Esophagus (tissue), 2 donors: Measurements from ENCODE around the gene UBL5. TPM values are rescaled to one million over a fixed set of nuclear protein-coding genes. Genes with fewer than 3 reads are reported as not detected.
"Not testable (repeated sequence)": the region's sequence is repeated elsewhere in the genome, so short reads cannot be mapped to it uniquely, and the experiment has no call there.

Experiments
- H3K27ac ChIP-seq, 2 donors: one replicate each; pipeline ENCODE4 v1.5.1; 2013; ENCODE audit warnings: low read depth in 2 of 2, mild to moderate bottlenecking in 2 of 2, inconsistent platforms in 1 of 2, low read length in 1 of 2, moderate library complexity in 1 of 2
- H3K27me3 ChIP-seq, 2 donors: one replicate each; pipeline ENCODE4 v1.6.1; 2013; ENCODE audit warnings: low read length in 2 of 2, control low read depth in 1 of 2, mild to moderate bottlenecking in 1 of 2; ENCODE audit not compliant: insufficient read depth in 2 of 2, control insufficient read depth in 1 of 2
- H3K36me3 ChIP-seq, 2 donors: one replicate each; pipeline ENCODE4 v1.6.1; 2013; ENCODE audit warnings: low read length in 1 of 2; ENCODE audit not compliant: control insufficient read depth in 2 of 2, insufficient read depth in 2 of 2
- H3K4me1 ChIP-seq, 2 donors: one replicate each; pipeline ENCODE4 v1.6.1; 2013; ENCODE audit warnings: low read length in 1 of 2; ENCODE audit not compliant: control insufficient read depth in 2 of 2, insufficient read depth in 2 of 2
- H3K4me3 ChIP-seq, 2 donors: one replicate each; pipeline ENCODE4 v1.5.1; 2013; ENCODE audit warnings: low read length in 2 of 2, mild to moderate bottlenecking in 2 of 2, low read depth in 1 of 2, moderate library complexity in 1 of 2
- H3K9me3 ChIP-seq, 2 donors: one replicate each; pipeline ENCODE4 v1.6.1; 2013; ENCODE audit warnings: mild to moderate bottlenecking in 2 of 2, low read depth in 1 of 2, low read length in 1 of 2, moderate library complexity in 1 of 2; ENCODE audit not compliant: control insufficient read depth in 2 of 2, insufficient read depth in 1 of 2
- WGBS, 2 donors: extraction: QIAGEN DNeasy Blood & Tissue Kit; methylation state at CpG; one replicate each; pipeline ENCODE4 v1.1.7; 2013; 5-methylcytosine and 5-hydroxymethylcytosine counted together
- polyA plus RNA-seq, 2 donors: library from polyadenylated mRNA; stranded (reverse); fragments of 200-250 nt; gene quantifications; one replicate each; pipeline ENCODE4 v1.2.3, GENCODE V29; 2013
- donor health status: healthy with polysubstance abuse.
- donor health status: Bipolar disorder and iron deficiency.

Gene UBL5
- polyA plus RNA-seq: 1,000 to 10,000 TPM in 1 of 2 donors, 100 to 1,000 TPM in 1; 604 to 1,000 TPM

GRCh38 chr19:9827289-9828238 lies at the start of gene UBL5:
TSS of gene UBL5 (plus strand) at chr19:9827918. CDS start at chr19:9828338, 420 bp downstream.
- peak within 1 kb of the TSS; percentile 90 to 93 for H3K27ac ChIP-seq
- H3K4me1 ChIP-seq: peaks cover 0 to 4% of the 10 kb centered on the region in 2 donors
- H3K27me3 ChIP-seq: no peaks in the 10 kb centered on the region
- 0% methylated on average over 62 of the region's 62 CpGs for WGBS, 2 donors
- peaks cover 0 to 4% of the 10 kb centered on the region in 2 donors for H3K36me3 ChIP-seq
- H3K4me3 ChIP-seq: peak within 1 kb of the TSS; percentile 85 to 94
- no peaks in the 10 kb centered on the region for H3K9me3 ChIP-seq

GRCh38 chr19:9782338-9782737 lies 45.4 kb upstream of the UBL5 start:
- WGBS, 2 donors: 83 to 84% methylated on average over 2 of the region's 2 CpGs
- H3K4me1 ChIP-seq: no peaks in the 10 kb centered on the region
- no peaks in the 10 kb centered on the region for H3K9me3 ChIP-seq
- H3K4me3 ChIP-seq: no peak overlapping the region
- no peaks in the 10 kb centered on the region for H3K36me3 ChIP-seq
- H3K27ac ChIP-seq: no peak overlapping the region
- H3K27me3 ChIP-seq: no peaks in the 10 kb centered on the region

GRCh38 chr19:9784163-9784496 lies 43.6 kb upstream of the UBL5 start:
- H3K27me3 ChIP-seq, H3K9me3 ChIP-seq, H3K4me1 ChIP-seq, H3K36me3 ChIP-seq: not testable (repeated sequence)
- H3K27ac ChIP-seq: peak overlapping the region; percentile 63 to 90
- WGBS, 2 donors: 61 to 70% methylated on average over 6 of the region's 6 CpGs
- peak overlapping the region in 1 of 2 donors; percentile 76 for H3K4me3 ChIP-seq

GRCh38 chr19:9785367-9786331 lies 42.1 kb upstream of the UBL5 start:
- 1 to 4% methylated on average over 69 to 74 of the region's 74 CpGs for WGBS, 2 donors
- H3K4me1 ChIP-seq: no peaks in the 10 kb centered on the region

GRCh38 chr19:9786342-9786741 lies 41.4 kb upstream of the UBL5 start:
- H3K27ac ChIP-seq: peak overlapping the region; percentile 96 to 99
- H3K4me3 ChIP-seq: peak overlapping the region; percentile 61 to 76
- H3K9me3 ChIP-seq: no peaks in the 10 kb centered on the region

More at GRCh38 chr19:9785367-9786331, 42.1 kb upstream of the UBL5 start:
- Histone ChIP-seq H3K36me3 (no peaks in the 10 kb centered on the region), H3K27me3 (no peaks in the 10 kb centered on the region), H3K4me3 (peak overlapping the region; percentile 61 to 76), H3K27ac (peak overlapping the region; percentile 96 to 99), H3K9me3 (no peaks in the 10 kb centered on the region)

GRCh38 chr19:9786819-9787218 lies 40.9 kb upstream of the UBL5 start:
- H3K4me3 ChIP-seq: no peak overlapping the region
- H3K9me3 ChIP-seq: no peaks in the 10 kb centered on the region
- H3K27me3 ChIP-seq: no peaks in the 10 kb centered on the region
- 91% methylated on average over 8 of the region's 8 CpGs for WGBS, 2 donors
- peak overlapping the region in 1 of 2 donors; percentile 96 for H3K27ac ChIP-seq
- no peaks in the 10 kb centered on the region for H3K4me1 ChIP-seq
- H3K36me3 ChIP-seq: no peaks in the 10 kb centered on the region

More at GRCh38 chr19:9786342-9786741, 41.4 kb upstream of the UBL5 start:
- no peaks in the 10 kb centered on the region for H3K4me1 ChIP-seq
- H3K27me3 ChIP-seq: no peaks in the 10 kb centered on the region
- H3K36me3 ChIP-seq: no peaks in the 10 kb centered on the region
- WGBS, 2 donors: 52 to 56% methylated on average over 9 of the region's 9 CpGs

GRCh38 chr19:9788604-9789003 lies 39.1 kb upstream of the UBL5 start:
- H3K4me1 ChIP-seq, H3K36me3 ChIP-seq, H3K27ac ChIP-seq, H3K9me3 ChIP-seq, H3K4me3 ChIP-seq, H3K27me3 ChIP-seq: not testable (repeated sequence)
- 94 to 95% methylated on average over 13 of the region's 13 CpGs for WGBS, 2 donors

- Histone ChIP-seq H3K9me3 (no peaks in the 10 kb centered on the region), H3K27ac (peak overlapping the region in 1 of 2 donors; percentile 22), H3K36me3 (no peaks in the 10 kb centered on the region), H3K4me3 (no peak overlapping the region), H3K27me3 (no peaks in the 10 kb centered on the region), H3K4me1 (no peaks in the 10 kb centered on the region)
- WGBS, 2 donors: 78 to 79% methylated on average over 11 of the region's 11 CpGs
Measured at GRCh38 chr19:9789066-9789465, 38.7 kb upstream of the UBL5 start.

- H3K9me3 ChIP-seq, H3K36me3 ChIP-seq, H3K27ac ChIP-seq, H3K4me1 ChIP-seq, H3K27me3 ChIP-seq, H3K4me3 ChIP-seq: not testable (repeated sequence)
- 49 to 61% methylated on average over 5 of the region's 5 CpGs for WGBS, 2 donors
Measured at GRCh38 chr19:9789579-9789978, 38.1 kb upstream of the UBL5 start.
